H1 (cell line): ENCODE measurements around the gene PLVAP. TPM values are rescaled to one million over a fixed set of nuclear protein-coding genes. Genes with fewer than 3 reads are reported as not detected.

Experiments used
- CTCF ChIA-PET: fragments of 300-600 bp; sonication (Branson Sonifier 250); formaldehyde crosslinking; loops from one replicate; lab custom pipeline; 2021; ENCODE audit not compliant: partially characterized antibody; lab: Charles Lee
- POLR2A ChIA-PET: fragments of 300-600 bp; sonication (Branson Sonifier 250); formaldehyde crosslinking; loops from one replicate; lab custom pipeline; 2021; ENCODE audit warnings: inconsistent platforms; ENCODE audit not compliant: partially characterized antibody; lab: Charles Lee
- DNase-seq, 2 experiments: peaks; one replicate each; pipeline versions ENCODE4 v3.0.0 to v3.0.0-alpha.2; 2010 to 2022; ENCODE audit warnings: low spot score in 2 of 2, low read depth in 1 of 2, mixed read lengths in 1 of 2
- FAIRE-seq: peaks from 2 replicates; lab custom pipeline; 2011; peaks lifted over from hg19 to GRCh38; lab: Jason Lieb, UNC
- H2AFZ ChIP-seq: 2 replicates; pipeline ENCODE4 v1.8.1; 2012; ENCODE audit warnings: low read length, inconsistent platforms
- H2AK5ac ChIP-seq: 2 replicates; pipeline ENCODE4 v1.6.1; 2013; ENCODE audit warnings: low read depth, low read length
- H2BK120ac ChIP-seq: replicated peaks from 2 replicates; pipeline ENCODE3; 2013; ENCODE audit warnings: low read depth, low read length, inconsistent platforms
- H2BK12ac ChIP-seq: 2 replicates; pipeline ENCODE4 v1.6.1; 2013; ENCODE audit warnings: low read depth, low read length
- H2BK15ac ChIP-seq: 2 replicates; pipeline ENCODE4 v1.6.1; 2013; ENCODE audit warnings: low read length
- H2BK20ac ChIP-seq: 2 replicates; pipeline ENCODE4 v1.6.1; 2013; ENCODE audit warnings: low read length
- H2BK5ac ChIP-seq: 2 replicates; pipeline ENCODE4 v1.6.1; 2013; ENCODE audit warnings: low read depth, low read length
- H3K14ac ChIP-seq: 2 replicates; pipeline ENCODE4 v1.6.1; 2013; ENCODE audit warnings: inconsistent platforms; ENCODE audit not compliant: insufficient read length
- H3K18ac ChIP-seq: 2 replicates; pipeline ENCODE4 v1.6.1; 2013; ENCODE audit warnings: low read length; ENCODE audit errors: extremely low read depth
- H3K23ac ChIP-seq: 2 replicates; pipeline ENCODE4 v1.6.1; 2013; ENCODE audit warnings: inconsistent platforms; ENCODE audit not compliant: insufficient read length
- H3K23me2 ChIP-seq: 2 replicates; pipeline ENCODE4 v1.6.1; 2013; ENCODE audit warnings: low read depth, low read length
- H3K27ac ChIP-seq: 2 replicates; pipeline ENCODE4 v1.6.1; 2011; ENCODE audit warnings: low read depth, low read length, inconsistent platforms
- H3K27me3 ChIP-seq, 4 experiments: replicated peaks in 1 of 4; 1 replicate in 1 of 4; 2 replicates in 3 of 4; pipeline versions ENCODE4 v1.6.1 to v1.8.1; 2011 to 2013; ENCODE audit warnings: low read length in 3 of 4, mild to moderate bottlenecking in 3 of 4, inconsistent platforms in 2 of 4, mixed read lengths in 2 of 4, moderate library complexity in 1 of 4; ENCODE audit not compliant: control insufficient read depth in 3 of 4, insufficient read depth in 3 of 4; ENCODE audit errors: extremely low read depth in 1 of 4
- H3K36me3 ChIP-seq, 4 experiments: 2 replicates each; pipeline versions ENCODE4 v1.6.1 to v1.8.1; 2011 to 2013; ENCODE audit warnings: mild to moderate bottlenecking in 4 of 4, low read length in 3 of 4, moderate library complexity in 2 of 4, control low read depth in 1 of 4, inconsistent platforms in 1 of 4; ENCODE audit not compliant: insufficient read depth in 4 of 4, control insufficient read depth in 2 of 4
- H3K4ac ChIP-seq: replicated peaks from 2 replicates; pipeline ENCODE3; 2013; ENCODE audit warnings: low read length, low read depth, mixed read lengths, inconsistent platforms; ENCODE audit not compliant: insufficient read length
- H3K4me1 ChIP-seq, 4 experiments: replicated peaks in 1 of 4; 1 replicate in 1 of 4; 2 replicates in 3 of 4; pipeline versions ENCODE4 v1.6.1 to v1.8.1; 2011 to 2013; ENCODE audit warnings: low read length in 3 of 4, inconsistent platforms in 2 of 4, mixed read lengths in 1 of 4; ENCODE audit not compliant: insufficient read depth in 4 of 4, control insufficient read depth in 3 of 4
- H3K4me2 ChIP-seq, 2 experiments: 2 replicates each; pipeline versions ENCODE4 v1.6.1 to v1.8.1; 2011 to 2013; ENCODE audit warnings: low read depth in 2 of 2, low read length in 2 of 2, control low read depth in 1 of 2, inconsistent platforms in 1 of 2, mild to moderate bottlenecking in 1 of 2; ENCODE audit not compliant: insufficient read depth in 1 of 2
- H3K4me3 ChIP-seq, 4 experiments: fragments of 200-600, 300-600 bp in 1 of 4; sonication (generic), shearing (Covaris generic), sonication (Bioruptor Twin) in 1 of 4; 2 replicates each; pipeline versions ENCODE4 v1.5.1 to v1.8.1; 2011 to 2016; ENCODE audit warnings: low read length in 4 of 4, low read depth in 3 of 4, control low read depth in 2 of 4, inconsistent platforms in 2 of 4, mild to moderate bottlenecking in 2 of 4, mixed read lengths in 1 of 4, moderate library complexity in 1 of 4; ENCODE audit not compliant: insufficient read depth in 2 of 4; ENCODE audit errors: extremely low read depth in 1 of 4
- H3K56ac ChIP-seq: replicated peaks from 2 replicates; pipeline ENCODE3; 2013; ENCODE audit warnings: low read depth, mild to moderate bottlenecking, mixed read lengths, low read length, inconsistent platforms; ENCODE audit not compliant: insufficient read length
- H3K79me1 ChIP-seq: 2 replicates; pipeline ENCODE4 v1.6.1; 2013; ENCODE audit warnings: low read depth, low read length, control low read depth
- H3K79me2 ChIP-seq, 2 experiments: 2 replicates each; pipeline versions ENCODE4 v1.6.1 to v1.8.1; 2012 to 2013; ENCODE audit warnings: low read length in 2 of 2, mild to moderate bottlenecking in 2 of 2, inconsistent platforms in 1 of 2; ENCODE audit not compliant: insufficient read depth in 2 of 2, control insufficient read depth in 1 of 2
- H3K9ac ChIP-seq, 4 experiments: replicated peaks in 1 of 4; 1 replicate in 1 of 4; 2 replicates in 3 of 4; pipeline versions ENCODE4 v1.6.1 to v1.8.1; 2011 to 2013; ENCODE audit warnings: low read depth in 3 of 4, low read length in 3 of 4, control low read depth in 2 of 4, mild to moderate bottlenecking in 2 of 4, moderate library complexity in 2 of 4, inconsistent platforms in 1 of 4; ENCODE audit errors: extremely low read depth in 1 of 4
- H3K9me3 ChIP-seq, 2 experiments: 2 replicates each; pipeline versions ENCODE4 v1.6.1 to v1.8.1; 2012 to 2013; ENCODE audit warnings: mild to moderate bottlenecking in 2 of 2, moderate library complexity in 2 of 2, control low read depth in 1 of 2, inconsistent platforms in 1 of 2, low read depth in 1 of 2, low read length in 1 of 2, mixed read lengths in 1 of 2; ENCODE audit not compliant: insufficient read depth in 2 of 2
- H4K20me1 ChIP-seq, 2 experiments: replicated peaks in 1 of 2; 2 replicates each; pipeline versions ENCODE3 to v1.8.1; 2011 to 2013; ENCODE audit warnings: inconsistent platforms in 2 of 2, low read length in 2 of 2, mild to moderate bottlenecking in 1 of 2; ENCODE audit not compliant: insufficient read depth in 2 of 2, control insufficient read depth in 1 of 2
- H4K5ac ChIP-seq: 2 replicates; pipeline ENCODE4 v1.6.1; 2013; ENCODE audit warnings: low read length, low read depth, mixed read lengths, inconsistent platforms; ENCODE audit not compliant: insufficient read length
- H4K8ac ChIP-seq: 2 replicates; pipeline ENCODE4 v1.8.0; 2013; ENCODE audit warnings: mild to moderate bottlenecking, moderate library complexity, low read length, inconsistent platforms; ENCODE audit not compliant: insufficient read depth; ENCODE audit errors: extremely low read depth
- H4K91ac ChIP-seq: replicated peaks from 2 replicates; pipeline ENCODE3; 2013; ENCODE audit warnings: low read length, mixed read lengths, inconsistent platforms; ENCODE audit not compliant: insufficient read length
- ASH2L ChIP-seq: fragments of 200-600, 300-600 bp; sonication (generic); IDR thresholded peaks from one replicate; pipeline ENCODE4 v1.7.1; 2017; ENCODE audit warnings: low read length
- GTF2F1 ChIP-seq: IDR thresholded peaks from 2 replicates; pipeline ENCODE4 v1.6.1; 2012; ENCODE audit warnings: low read depth, low read length, improper control_type of control experiment, borderline replicate concordance
- KDM4A ChIP-seq: IDR thresholded peaks from one replicate; pipeline ENCODE4 v1.7.1; 2012; ENCODE audit warnings: low read depth, mild to moderate bottlenecking, moderate library complexity, low read length, inconsistent platforms; ENCODE audit not compliant: severe bottlenecking
- POLR2A ChIP-seq, 2 experiments: IDR thresholded peaks; 1 replicate in 1 of 2; 2 replicates in 1 of 2; pipeline ENCODE4 v1.6.1; 2011; ENCODE audit warnings: low read depth in 2 of 2, low read length in 2 of 2, mild to moderate bottlenecking in 2 of 2; ENCODE audit errors: control extremely low read depth in 1 of 2
- RBBP5 ChIP-seq: IDR thresholded peaks from 2 replicates; pipeline ENCODE4 v1.7.1; 2012; ENCODE audit warnings: low read depth, mild to moderate bottlenecking, inconsistent platforms, low read length, moderate library complexity, borderline replicate concordance
- SIN3A ChIP-seq, 2 experiments: IDR thresholded peaks in 1 of 2; conservative IDR thresholded peaks in 1 of 2; 2 replicates each; pipeline ENCODE4 v1.6.1; 2011 to 2012; ENCODE audit warnings: low read length in 2 of 2, improper control_type of control experiment in 1 of 2, low read depth in 1 of 2, mild to moderate bottlenecking in 1 of 2
- SUZ12 ChIP-seq: fragments of 200-600 bp; sonication (generic); IDR thresholded peaks from 2 replicates; pipeline ENCODE4 v1.6.1; 2012; ENCODE audit warnings: mild to moderate bottlenecking, inconsistent platforms, low read length, moderate library complexity, mixed read lengths
- TAF1 ChIP-seq: IDR thresholded peaks from 2 replicates; pipeline ENCODE4 v1.6.1; 2011; ENCODE audit warnings: mild to moderate bottlenecking, low read depth, low read length
- TAF7 ChIP-seq: optimal IDR thresholded peaks from 2 replicates; pipeline ENCODE3; 2011; ENCODE audit warnings: low read depth, mild to moderate bottlenecking, inconsistent platforms, low read length, moderate library complexity, borderline replicate concordance
- TEAD4 ChIP-seq: IDR thresholded peaks from 2 replicates; pipeline ENCODE4 v1.6.1; 2012; ENCODE audit warnings: low read depth, low read length, inconsistent platforms, mixed read lengths
- WGBS, 2 experiments: shearing (Covaris generic) in 1 of 2; methylation state at CpG; one replicate each; pipeline versions ENCODE4 v1.1.6 to v1.1.7; 2013 to 2015; ENCODE audit warnings: low lambda C conversion rate in 2 of 2, mixed read lengths in 2 of 2, inconsistent platforms in 1 of 2, low coverage in 1 of 2, missing lambda C conversion rate in 1 of 2; ENCODE audit not compliant: insufficient replicate concordance in 2 of 2, insufficient coverage in 1 of 2, insufficient read length in 1 of 2; ENCODE audit errors: extremely low coverage in 1 of 2, missing lambda C conversion rate in 1 of 2; 5-methylcytosine and 5-hydroxymethylcytosine counted together
- polyA plus RNA-seq, 7 experiments: library from polyadenylated mRNA; depleted of rRNA in 3 of 7; stranded (reverse) in 5 of 7; unstranded in 2 of 7; fragments of >200 nt in 5 of 7; fragments of 200-250 nt in 2 of 7; gene quantifications; 1 replicate in 5 of 7; 2 replicates in 1 of 7; 4 replicates in 1 of 7; pipeline versions ENCODE4 v1.2.1 to v1.2.3, GENCODE V29; 2011 to 2013; ENCODE audit warnings: missing spikeins in 2 of 7, mixed read lengths in 2 of 7
- total RNA-seq: library from RNA; stranded (reverse); fragmentation: NEBNext Ultra II Directional; extraction: Animal tissue kit (Norgen Biotek cat#: 25700); gene quantifications from 2 replicates; pipeline ENCODE4 v1.2.1, GENCODE V29; 2021

Gene PLVAP
- total and polyA plus RNA-seq, 2 of the 8 experiments (the other 6 are each of a cell fraction or from before 2014, with no cell fraction given): 0.32 TPM; not detected in 1

DNA sequence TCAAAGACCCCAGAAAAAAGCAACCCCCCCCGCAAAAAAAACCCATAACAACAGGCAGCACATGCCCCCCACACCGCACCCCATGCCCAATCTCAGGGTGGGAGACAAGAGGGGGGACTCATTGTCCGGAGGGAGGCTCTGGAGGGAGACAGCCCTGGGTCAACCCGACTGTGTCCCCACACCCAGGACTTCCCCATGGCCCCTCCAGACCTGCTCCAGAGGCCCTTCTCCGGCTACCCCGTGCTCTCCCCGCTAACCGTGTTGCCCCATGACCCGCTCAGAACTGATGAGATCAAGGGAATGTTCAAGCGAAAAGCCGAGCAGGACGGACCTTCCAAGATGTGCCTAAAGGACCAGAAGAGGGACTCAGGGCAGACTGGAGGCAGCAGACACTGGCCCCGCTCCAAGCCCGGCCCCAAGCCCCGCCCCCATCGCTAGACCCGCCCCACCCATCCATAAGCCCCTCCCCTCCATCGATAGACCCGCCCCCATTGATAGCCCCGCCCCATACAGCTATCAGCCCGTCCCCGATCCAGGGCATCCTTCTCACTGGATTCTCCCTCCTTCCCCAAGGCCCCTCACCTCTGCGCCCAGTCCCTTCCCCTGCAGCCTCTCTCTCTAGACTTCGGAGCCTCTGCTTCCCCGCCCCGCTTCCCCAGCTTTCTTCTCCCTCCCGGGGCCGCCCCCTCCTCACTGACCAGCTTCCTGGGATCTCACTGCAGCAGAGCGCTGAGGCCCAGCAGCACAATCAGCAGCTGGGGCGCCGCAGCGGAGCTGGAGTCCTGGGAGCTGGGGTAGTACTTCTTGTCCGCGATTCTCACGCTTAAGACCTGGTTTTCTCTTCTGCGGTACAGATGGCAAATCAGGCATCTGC lies 26.1 kb upstream of the PLVAP start:
- FAIRE-seq: no peak
- WGBS, 2 experiments: 34% methylated on average over 9 of the region's 36 CpGs; no CpG with 5 or more reads in 1 of the 2 experiments
- TF ChIP-seq TEAD4 (no peak), GTF2F1 (no peak), RBBP5 (0 out of 2 replicates have a peak, but pooled peaks have one; percentile 25), SUZ12 (no peak), TAF1 (peak; percentile 69), KDM4A (no peak), ASH2L (no peak), SIN3A (conservative IDR thresholded peaks at IDR 0.05 in 1 of 2, IDR thresholded peaks at IDR 0.05 in 1 of 2; ENCODE audit: low read depth in 1 of 2, low read length in 2 of 2) (no peak; a peak in 1 of 4 replicates), POLR2A (IDR thresholded peaks at IDR 0.05; ENCODE audit: control extremely low read depth in 1 of 2, low read depth in 2 of 2, low read length in 2 of 2) (peak; percentile 17 to 27; a peak in 2 of 3 replicates), TAF7 (no peak)

More for the DNA sequence above, 26.1 kb upstream of the PLVAP start:
- Histone ChIP-seq H3K14ac (no peak overlapping the region), H3K56ac (no peak overlapping the region), H3K9me3 (no peaks in the 10 kb centered on the region), H3K9ac (peak overlapping the region in 3 of 4 experiments; percentile 38 to 60 (median 51); a peak in 3 of 7 replicates), H3K79me2 (peaks cover 0 to 4% of the 10 kb centered on the region in 2 experiments; a peak in 1 of 4 replicates), H3K27me3 (no peaks in the 10 kb centered on the region; a peak in 1 of 7 replicates), H3K4ac (no peak overlapping the region), H4K91ac (peak overlapping the region; percentile 74), H3K36me3 (peaks cover 0 to 20% (median 1%) of the 10 kb centered on the region in 4 experiments; a peak in 3 of 8 replicates), H3K79me1 (no peaks in the 10 kb centered on the region; the same call in 1 of the 2 replicates), H3K4me2 (peak overlapping the region; percentile 77 to 79), H3K4me1 (peaks cover 4 to 23% (median 13%) of the 10 kb centered on the region in 4 experiments), H3K23me2 (peaks cover 10% of the 10 kb centered on the region; the same call in 1 of the 2 replicates), H2BK20ac (no peak overlapping the region), H2AK5ac (no peak overlapping the region), H2AFZ (no peak overlapping the region), H3K4me3 (peak overlapping the region; percentile 44 to 75 (median 57)), H3K27ac (no peak overlapping the region), H2BK12ac (peak overlapping the region; percentile 84; the same call in 1 of the 2 replicates), H2BK120ac (no peak overlapping the region), H4K8ac (no peak overlapping the region; the same call in 1 of the 2 replicates), H3K18ac (no peak overlapping the region; the same call in 1 of the 2 replicates), H4K5ac (peak overlapping the region; percentile 18), H2BK15ac (no peak overlapping the region), H4K20me1 (no peaks in the 10 kb centered on the region), H2BK5ac (peak overlapping the region; percentile 60), H3K23ac (no peak overlapping the region)
- CTCF ChIA-PET: interaction anchor here (0.6 to 1.8 kb wide), 7 partner anchors 9 to 233 kb away, joined by 3 to 6 read pairs (median 3); no protein-coding TSS in a partner anchor
- peak in 1 of 2 experiments; percentile 88 for DNase-seq
- POLR2A ChIA-PET: interaction anchor here (0.6 to 4.9 kb wide), 10 partner anchors 10 to 120 kb away, joined by 3 to 44 read pairs (median 3); partner anchors contain the start of gene MVB12A
